DMS153 treated with DMSO at 0.1 percent for 48 hours (cell line): Measurements from ENCODE around the gene SASH1.
A peak's percentile ranks its signal among the peaks of the same experiment; 100 is the strongest.

ENCODE experiments used
- DNase-seq: peaks from one replicate; lab custom pipeline; 2025; ENCODE audit not compliant: unreplicated experiment; lab: John Stamatoyannopoulos, UW

Gene SASH1

GRCh38 chr6:148516617-148517016, 174.0 kb downstream of the SASH1 start:
- no peak for DNase-seq

DNA sequence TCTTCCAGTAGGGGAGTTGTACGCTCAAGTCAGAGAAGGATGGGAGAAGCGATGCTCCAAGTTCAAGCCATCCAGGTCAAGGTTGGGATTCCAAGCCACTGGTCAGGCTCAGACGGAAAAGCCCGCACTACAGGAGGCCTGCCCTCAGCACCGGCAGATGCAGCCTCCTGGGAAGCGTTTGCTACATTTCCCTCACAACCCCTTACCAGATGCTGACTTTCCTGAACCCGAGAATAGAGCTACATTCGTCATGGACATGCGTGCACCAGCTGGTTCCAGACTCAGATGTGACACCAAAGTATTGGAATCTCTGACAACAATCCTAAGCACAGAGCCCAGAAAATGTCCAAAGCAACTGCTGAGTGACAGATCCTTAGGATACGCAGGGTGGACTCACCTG, 174.8 kb downstream of the SASH1 start:
- DNase-seq, result no peak

GRCh38 chr6:148518511-148519156, 176.0 kb downstream of the SASH1 start:
- DNase-seq, result no peak

DNA sequence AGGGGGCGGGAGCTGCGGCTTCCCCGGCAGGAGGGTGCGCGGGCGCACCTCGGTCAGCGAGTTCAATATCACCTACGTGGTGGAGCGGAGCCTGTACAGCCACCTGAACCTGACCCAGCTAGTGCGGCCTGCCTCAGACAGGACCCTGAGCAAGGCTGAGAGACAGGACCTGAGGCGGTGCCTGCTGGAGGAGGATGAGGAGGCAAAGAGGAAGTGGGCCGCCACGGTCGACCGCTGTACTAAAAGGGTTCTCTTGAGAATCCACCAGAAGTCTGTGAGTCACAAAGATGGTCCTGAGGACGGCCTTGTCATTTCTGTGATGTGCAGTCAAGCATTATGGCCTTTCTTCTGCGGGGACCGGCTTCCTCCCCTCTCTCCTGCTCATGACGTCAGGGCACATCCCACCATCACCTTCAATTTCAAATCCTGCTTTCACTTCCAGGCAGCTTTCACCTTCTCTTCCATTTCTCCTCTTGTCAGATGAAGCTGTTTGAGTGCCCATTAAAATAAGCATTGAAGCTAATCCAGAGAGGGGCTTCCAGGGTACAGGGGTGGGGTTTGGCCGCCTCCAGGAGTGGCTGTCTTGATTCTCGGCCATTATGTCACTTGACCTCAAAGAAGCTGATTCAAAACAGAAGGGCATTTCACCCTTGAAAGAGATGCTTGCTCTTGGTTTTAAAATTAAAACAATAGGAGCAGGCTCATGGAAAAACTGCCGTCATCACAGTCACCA, 177.6 kb downstream of the SASH1 start:
- DNase-seq, result no peak

DNA sequence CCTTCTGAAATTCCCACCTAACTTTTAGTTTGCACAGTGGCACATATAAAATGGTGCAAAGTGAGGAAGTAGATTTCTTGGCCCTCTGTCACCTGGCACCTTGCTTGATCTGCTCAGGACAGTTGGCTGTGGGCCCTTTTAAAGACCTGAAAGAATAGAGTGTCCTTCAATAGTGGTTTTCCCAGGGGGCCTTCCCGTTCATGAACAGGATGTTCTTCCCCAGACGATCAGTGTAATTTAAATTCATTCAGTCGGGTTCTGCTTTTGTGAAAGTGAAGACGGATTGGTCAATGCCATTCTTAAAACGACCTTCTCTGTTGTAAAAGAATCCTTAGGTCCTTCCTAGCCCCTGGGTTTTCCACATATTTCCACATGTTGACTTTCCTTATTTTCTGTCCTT, 178.5 kb downstream of the SASH1 start:
- peak; percentile 7 for DNase-seq

GRCh38 chr6:148521586-148521985, 178.9 kb downstream of the SASH1 start:
- DNase-seq, result no peak

DNA sequence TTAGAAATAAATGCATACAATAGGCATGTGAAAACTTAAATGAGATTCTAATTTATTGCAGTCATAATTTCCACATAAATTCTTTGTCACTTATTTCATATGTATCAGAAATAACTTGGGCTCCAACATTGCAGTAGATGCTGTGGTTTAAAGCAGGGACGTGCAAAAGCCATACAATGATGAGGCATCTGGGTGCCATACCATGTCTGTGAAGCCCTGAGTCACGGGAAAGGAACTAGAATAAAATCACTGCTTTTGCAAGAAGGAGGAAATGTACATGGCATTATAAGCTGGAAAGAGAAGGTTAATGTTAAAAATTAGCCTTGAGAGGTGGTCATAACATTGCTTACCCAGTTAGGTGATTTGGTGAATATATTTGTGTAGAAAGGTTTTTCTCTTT, 180.4 kb downstream of the SASH1 start:
- no peak for DNase-seq

- DNase-seq, result no peak
Measured at GRCh38 chr6:148523551-148523950, 180.9 kb downstream of the SASH1 start.

GRCh38 chr6:148524471-148524882, 181.8 kb downstream of the SASH1 start:
- DNase-seq, result no peak

DNA sequence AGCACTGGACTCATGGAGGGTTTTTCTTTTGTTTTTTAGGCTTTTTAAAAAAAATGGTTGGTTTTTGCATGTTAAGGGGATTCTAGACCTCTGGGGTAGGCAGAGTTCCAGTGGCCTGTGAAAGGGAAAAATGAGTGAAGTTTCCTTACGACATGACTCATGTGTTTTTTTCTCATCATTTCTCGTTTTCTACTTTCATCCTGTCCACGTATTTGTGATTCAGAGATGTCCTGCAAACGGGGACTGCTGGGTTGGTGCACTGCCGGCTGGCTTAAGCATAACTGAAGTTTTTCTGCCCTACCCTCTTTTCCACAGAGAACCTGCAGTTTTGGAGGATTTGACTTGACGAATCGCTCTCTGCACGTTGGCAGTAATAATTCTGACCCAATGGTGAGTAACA, 182.3 kb downstream of the SASH1 start:
- no peak for DNase-seq

GRCh38 chr6:148525453-148525852, 182.8 kb downstream of the SASH1 start:
- no peak for DNase-seq

- DNase-seq, result no peak
Measured at GRCh38 chr6:148526145-148526544, 183.5 kb downstream of the SASH1 start.

- no peak for DNase-seq
Measured at GRCh38 chr6:148528292-148528691, 185.7 kb downstream of the SASH1 start.

DNA sequence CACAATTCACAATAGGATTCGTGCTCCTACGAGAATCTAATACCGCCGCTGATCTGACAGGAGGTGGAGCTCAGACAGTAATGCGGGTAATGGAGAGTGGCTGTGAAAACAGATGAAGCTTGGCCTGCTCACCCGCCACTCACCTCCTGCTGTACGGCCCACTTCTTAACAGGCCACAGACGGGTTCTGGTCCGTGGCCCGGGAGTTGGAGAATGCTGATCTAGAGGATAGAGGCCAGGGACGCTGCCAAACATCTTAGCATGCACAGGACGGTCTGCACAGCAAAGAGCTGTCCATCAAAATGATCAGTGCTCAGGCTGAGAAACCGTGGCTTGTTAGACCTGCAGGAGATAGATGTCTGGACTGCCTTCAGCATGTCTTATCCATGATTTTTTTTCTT, 186.4 kb downstream of the SASH1 start:
- no peak for DNase-seq

DNA sequence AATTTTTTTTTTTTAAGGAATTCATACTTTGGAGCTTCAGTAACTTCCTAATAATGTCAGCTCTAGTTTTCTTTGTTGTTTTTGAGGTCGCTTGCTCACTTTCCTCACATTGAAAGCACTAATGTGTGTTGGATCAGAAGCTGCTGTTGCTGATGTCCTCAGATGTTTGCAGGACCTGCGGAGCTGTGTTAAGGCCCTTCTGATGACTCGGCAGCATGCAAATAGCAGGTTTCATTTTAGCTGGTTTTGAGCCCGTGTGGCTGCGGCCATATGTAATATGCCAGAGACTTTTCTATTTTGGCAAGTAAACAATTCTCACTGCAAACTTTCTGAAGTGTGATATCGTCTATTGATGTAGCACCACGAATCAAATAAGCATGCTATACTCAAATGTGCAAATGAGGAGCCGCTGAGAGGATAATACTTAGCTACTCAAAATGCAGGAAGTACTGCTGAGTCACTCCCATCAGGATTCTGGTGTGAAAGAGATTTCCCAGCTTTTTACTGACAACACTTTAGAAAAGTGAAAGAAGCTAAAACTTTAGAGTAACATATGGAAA, 187.8 kb downstream of the SASH1 start:
- DNase-seq, result peak; percentile 34

- DNase-seq, result no peak
Measured at GRCh38 chr6:148530976-148531375, 188.3 kb downstream of the SASH1 start.

DNA sequence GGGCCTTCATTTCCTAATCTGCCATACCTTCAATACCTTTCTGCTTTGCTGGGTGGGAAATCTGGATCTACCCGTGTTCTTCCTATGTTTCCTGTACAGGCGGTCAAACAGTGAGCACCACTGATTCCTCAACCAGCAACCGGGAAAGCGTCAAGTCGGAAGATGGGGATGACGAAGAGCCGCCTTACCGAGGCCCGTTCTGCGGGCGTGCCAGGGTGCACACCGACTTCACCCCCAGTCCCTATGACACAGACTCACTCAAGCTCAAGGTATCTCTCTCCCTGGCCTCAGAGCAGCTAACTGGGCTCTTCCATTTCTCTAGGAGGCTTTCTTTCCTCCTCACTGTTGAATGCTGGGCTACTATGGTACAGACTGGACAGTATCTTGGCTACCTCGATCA, 190.1 kb downstream of the SASH1 start:
- DNase-seq, result no peak

GRCh38 chr6:148533309-148534107, 190.9 kb downstream of the SASH1 start:
- no peak for DNase-seq

DNA sequence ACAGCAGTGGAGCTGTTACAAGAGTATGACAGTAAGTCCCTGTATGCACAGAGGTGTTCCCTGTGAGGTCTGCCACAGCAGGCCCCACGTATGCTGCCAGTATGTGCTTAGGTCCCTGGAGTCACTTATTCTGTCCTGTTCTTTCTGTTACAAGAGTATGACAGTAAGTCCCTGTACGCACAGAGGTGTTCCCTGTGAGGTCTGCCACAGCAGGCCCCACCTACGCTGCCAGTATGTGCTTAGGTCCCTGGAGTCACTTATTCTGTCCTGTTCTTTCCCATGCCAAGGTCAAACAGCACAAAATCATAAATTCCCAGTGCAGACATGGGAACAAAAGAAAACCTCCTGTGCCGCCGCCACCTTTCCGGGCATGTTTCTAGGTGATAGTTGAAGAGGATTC, 192.2 kb downstream of the SASH1 start:
- no peak for DNase-seq

- no peak for DNase-seq
Measured at GRCh38 chr6:148535381-148535780, 192.7 kb downstream of the SASH1 start.

GRCh38 chr6:148535976-148536375, 193.3 kb downstream of the SASH1 start:
- no peak for DNase-seq
